ENCODE results near the gene CLPTM1.

The CLPTM1 gene

DNA sequence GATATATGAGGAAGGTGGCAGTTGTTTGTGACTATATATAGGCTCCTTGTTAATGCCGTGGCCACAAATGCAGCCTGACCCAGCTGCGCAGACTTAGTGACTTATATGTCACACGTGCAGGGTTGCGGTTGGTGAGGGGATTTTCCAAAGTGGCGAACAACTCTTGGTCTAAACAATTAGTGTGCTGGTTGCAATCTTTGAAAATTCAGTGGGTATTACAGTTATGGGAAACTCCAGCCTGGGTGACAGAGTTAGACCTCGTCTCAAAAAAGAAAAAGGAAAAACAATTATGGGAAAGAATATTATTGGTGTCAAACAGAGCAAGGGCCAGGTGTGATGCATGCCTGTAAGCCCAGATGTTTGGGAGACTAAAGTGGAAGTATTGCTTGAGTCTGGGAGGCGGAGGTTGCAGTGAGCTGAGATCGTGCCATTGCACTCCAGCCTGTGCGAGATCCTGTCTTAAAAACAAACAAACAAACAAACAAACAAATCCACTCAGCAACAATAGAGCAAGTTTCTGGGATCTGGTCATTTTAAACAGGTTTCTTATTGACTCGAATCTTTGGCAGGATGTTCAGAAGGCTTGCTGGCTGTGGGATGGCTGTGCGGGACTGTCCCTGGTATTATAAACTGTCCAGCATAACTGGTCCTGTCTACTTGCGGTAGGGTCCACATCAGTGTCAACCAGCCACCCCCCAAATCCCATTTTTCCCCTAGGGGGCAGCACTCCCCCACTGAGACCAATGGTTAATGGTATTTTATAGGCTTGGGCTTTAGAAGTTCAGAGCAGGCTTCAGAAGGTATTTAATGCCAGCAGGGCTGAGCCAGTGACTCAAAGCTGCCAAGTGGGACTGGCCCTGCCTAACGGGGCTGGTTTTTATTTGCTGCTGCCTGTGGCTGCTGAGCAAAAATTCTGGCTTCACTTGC lies 61.5 kb downstream of the CLPTM1 start:
- no peak for DNase-seq

DNA sequence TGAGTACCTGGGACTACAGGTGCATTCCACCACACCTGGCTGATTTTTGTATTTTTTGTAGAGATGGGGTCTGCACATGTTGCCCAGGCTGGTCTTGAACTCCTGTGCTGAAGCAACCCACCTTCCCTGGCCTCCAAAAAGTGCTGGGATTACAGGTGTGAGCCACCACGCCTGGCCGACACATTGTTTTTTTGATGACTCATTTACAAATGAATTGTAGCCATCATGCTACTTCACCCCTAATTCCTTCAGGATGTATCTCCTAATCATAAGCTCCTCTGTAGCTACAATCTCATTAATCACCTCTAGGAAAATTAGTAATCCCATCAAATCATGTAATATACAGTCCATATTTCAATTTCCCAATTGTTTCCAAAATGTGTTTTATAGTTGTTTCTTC lies 64.0 kb downstream of the CLPTM1 start:
- no peak for DNase-seq

DNA sequence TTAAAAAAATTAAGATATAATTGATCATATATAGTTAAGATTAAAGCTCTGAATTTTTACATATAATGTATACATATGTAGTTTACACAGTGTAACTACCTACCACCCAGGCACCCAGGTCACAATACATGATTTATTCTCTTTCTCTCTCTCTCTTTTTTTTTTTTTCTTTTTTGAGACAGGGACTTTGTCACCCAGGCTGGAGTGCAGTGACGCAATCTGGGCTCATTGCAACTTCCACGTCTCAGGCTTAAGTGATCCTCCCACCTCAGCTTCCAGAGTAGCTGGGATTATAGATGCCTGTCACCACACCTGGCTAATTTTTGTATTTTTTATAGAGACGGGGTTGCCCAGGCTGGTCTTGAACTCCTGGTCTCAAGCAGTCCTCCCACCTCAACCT lies 64.9 kb downstream of the CLPTM1 start:
- DNase-seq: no peak

DNA sequence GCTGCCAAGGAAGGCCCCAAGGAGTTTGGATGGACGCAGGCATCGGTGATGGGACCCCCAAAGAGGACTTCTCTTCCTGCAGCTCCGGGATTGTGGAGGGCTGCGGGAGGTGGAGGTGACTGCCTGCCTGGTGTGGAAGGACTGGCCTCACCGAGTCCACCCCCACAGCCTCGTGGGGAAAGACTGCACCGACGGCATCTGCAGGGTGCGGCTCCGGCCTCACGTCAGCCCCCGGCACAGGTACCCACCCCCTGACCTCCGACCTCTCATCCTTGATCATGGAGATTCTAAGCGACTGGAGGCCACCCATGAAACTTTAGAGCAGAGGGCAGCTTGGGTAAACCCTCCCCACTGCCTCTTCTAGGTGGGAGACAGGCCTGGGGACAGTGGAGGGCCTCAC lies 66.8 kb downstream of the CLPTM1 start:
- no peak for DNase-seq

DNA sequence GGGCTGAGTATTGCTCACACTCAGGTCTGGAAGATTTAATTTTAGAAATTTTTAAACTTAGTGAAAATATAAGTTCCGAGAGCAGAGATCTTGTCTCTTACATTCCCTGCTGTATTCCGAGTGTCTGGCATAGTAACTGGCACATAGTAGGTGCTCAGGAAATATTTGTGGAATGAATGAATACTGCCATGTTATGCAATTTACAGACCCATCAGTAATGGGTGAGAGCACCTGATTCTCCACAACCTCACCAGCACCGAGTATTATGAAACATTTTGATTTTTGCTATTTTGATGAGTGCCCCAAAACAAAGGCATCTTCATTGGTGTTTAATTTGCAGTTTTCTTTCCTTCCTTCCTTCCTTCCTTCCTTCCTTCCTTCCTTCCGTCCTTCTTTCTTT lies 67.9 kb downstream of the CLPTM1 start:
- DNase-seq: no peak

DNA sequence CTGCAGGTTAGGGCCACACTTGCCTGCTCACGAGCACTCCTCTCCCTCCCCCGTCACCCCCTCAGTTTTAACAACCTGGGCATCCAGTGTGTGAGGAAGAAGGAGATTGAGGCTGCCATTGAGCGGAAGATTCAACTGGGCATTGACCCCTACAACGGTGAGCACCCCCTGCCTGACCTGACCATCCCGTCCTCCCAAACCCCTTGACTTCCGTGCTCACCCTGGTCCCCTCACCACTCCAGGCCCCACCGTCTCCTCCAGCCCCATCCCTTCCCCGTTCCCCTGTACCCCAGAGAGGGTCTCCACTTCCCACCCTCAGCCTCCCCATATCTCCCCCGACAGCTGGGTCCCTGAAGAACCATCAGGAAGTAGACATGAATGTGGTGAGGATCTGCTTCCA lies 70.1 kb downstream of the CLPTM1 start:
- no peak for DNase-seq

DNA sequence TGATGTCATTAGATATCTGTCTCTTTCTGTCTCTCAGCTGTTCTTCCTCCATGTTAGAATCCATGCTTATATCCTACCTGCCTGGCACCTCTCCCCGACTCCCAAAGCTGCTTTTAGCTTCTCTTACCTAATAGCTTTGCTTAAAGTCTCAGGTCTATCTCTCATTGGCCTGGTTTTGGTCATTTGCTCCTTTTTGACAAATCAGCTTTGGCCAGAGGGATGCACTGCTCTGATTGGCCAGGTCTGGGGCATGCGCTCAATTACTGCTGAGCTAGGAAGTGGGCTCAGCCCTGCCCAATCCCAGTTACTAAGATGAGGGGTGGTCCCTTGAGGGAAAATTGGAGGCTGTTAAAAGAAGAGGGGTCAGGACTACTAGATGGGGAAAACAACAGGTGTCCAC lies 72.2 kb downstream of the CLPTM1 start:
- DNase-seq: no peak

DNA sequence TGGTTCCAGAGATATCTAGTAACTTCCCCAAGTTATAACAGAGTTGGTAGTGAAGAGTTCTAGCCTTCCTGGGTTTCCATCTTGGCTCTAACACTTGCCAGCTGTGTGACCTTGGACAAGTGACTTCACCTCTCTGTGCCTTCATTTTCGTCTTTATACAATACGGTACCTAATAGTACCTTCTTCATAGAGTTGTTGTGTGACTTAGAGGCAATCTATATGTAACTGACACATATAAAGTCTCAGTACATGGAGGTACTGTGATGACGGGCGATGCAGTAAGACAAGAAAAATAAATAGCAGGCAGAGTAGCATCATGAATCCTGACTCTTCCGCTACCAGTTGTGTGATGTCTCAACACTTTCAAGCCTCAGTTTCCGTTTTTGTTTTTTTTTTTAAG lies 75.6 kb downstream of the CLPTM1 start:
- no peak for DNase-seq

DNA sequence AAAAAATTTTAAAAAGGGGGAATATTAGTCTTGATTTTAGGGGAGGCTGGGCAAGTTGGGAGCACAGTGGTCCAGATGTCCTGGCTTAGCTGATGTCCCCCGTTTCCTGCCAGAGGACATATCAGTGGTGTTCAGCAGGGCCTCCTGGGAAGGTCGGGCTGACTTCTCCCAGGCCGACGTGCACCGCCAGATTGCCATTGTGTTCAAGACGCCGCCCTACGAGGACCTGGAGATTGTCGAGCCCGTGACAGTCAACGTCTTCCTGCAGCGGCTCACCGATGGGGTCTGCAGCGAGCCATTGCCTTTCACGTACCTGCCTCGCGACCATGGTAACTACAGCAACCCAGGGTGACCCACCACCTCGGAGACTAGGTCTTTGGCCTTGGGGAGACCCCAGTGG lies 77.2 kb downstream of the CLPTM1 start:
- DNase-seq: no peak

DNA sequence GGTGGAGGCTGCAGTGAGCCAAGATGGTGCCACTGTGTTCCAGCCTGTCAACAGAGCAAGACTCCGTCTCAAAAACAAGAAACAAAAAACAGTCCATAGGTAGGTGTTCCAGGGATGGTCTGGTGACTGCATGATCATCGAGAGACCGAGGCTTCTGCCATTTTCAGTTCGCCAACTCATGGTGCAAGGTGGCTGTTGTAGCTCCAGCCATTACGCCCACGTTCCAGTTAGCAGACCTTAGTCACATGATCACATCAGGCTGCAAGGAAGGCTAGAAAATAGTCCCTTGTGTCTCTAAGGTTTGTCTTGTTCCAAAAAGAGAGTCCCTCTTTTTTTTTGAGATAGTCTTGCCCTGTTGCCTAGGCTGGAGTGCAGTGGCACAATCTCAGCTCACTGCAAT lies 80.6 kb downstream of the CLPTM1 start:
- DNase-seq: no peak

DNA sequence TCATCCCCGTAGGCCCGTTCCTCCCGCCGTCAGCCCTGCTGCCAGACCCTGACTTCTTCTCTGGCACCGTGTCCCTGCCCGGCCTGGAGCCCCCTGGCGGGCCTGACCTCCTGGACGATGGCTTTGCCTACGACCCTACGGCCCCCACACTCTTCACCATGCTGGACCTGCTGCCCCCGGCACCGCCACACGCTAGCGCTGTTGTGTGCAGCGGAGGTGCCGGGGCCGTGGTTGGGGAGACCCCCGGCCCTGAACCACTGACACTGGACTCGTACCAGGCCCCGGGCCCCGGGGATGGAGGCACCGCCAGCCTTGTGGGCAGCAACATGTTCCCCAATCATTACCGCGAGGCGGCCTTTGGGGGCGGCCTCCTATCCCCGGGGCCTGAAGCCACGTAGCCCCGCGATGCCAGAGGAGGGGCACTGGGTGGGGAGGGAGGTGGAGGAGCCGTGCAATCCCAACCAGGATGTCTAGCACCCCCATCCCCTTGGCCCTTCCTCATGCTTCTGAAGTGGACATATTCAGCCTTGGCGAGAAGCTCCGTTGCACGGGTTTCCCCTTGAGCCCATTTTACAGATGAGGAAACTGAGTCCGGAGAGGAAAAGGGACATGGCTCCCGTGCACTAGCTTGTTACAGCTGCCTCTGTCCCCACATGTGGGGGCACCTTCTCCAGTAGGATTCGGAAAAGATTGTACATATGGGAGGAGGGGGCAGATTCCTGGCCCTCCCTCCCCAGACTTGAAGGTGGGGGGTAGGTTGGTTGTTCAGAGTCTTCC lies 82.4 kb downstream of the CLPTM1 start:
- no peak for DNase-seq

DNA sequence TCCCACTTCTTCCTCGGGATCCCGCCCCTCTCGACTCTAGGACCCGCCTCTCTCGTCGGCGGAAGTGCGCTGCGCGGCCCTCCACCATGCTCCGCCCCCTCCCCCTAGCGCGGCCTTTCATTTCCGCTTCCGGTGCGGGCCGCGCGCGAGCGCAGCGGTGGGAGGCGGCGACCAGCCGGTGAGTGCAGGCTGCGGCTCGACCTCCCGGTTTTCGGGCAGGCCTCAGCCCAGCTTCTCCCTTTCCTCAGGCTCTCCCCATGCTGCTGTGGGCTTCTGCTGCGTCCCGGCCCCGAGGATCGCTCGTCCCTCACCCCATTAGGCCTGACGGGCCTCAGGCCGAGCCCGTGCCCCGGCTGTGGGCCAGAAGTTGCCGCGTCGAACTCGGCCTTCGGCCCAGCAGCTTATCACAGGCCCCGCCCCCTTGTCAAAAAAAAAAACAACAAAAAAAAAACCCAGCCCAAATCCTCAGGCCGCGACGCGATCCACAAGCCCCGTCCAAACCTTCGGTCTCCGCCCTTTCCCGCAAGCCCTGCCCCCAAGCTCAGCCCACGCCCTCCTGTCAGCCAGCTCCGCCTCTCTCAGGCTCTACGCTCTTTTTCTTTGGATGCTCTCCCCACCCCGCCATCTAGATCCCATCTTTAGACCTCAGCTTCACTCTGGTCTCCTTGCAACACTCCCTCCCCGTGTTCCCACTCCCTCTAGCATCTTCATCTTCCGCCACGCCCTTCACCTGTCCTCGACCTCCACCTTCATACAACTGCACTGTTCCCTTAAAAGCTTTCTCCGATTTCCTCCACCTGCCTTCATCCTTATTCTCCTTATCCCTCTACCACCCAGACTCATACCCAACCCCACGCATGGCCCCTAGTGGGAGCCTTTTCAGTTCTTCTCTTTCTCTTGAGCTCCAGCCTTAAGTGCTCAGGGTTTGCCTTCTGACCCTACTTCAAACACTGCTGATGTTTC lies 84.0 kb downstream of the CLPTM1 start, which contains the start of gene CLASRP:
CLASRP (plus strand) TSS at position 115 of the 963 bp plus-strand sequence. CDS start 1,168 bp downstream, outside the sequence.
- peak in 1 of 2 experiments; percentile 61 for DNase-seq

DNA sequence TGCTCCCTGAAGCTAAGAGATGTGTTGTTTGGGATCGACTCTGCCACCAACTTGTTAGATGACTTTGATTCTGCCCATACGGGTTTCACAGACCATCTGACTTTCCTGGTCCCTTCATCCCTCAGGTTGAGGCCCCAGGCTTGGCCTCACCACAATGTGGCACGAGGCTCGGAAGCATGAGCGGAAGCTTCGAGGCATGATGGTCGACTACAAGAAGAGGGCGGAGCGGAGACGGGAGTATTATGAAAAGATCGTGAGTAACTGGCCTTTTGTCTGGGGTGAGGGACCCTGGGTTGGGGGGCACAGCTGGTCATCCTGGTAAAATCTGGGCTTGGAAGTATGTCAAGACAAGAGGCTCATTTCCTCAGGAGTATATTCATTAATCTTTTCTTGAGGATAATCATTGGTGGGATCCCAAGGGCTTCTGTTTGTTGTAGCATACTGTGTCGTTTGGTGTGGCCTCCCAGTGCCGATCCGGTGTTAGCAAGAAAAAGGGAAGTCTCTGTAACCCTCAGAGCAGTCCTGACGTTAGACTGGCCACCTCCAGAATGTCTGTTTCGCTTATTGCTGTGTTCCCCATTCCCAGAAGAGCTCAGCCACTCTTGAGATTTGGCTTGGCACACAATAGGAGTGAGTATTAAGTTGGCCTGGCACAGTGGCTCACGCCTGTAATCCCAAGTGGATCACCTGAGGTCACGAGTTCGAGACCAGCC lies 85.0 kb downstream of the CLPTM1 start:
- DNase-seq: no peak

DNA sequence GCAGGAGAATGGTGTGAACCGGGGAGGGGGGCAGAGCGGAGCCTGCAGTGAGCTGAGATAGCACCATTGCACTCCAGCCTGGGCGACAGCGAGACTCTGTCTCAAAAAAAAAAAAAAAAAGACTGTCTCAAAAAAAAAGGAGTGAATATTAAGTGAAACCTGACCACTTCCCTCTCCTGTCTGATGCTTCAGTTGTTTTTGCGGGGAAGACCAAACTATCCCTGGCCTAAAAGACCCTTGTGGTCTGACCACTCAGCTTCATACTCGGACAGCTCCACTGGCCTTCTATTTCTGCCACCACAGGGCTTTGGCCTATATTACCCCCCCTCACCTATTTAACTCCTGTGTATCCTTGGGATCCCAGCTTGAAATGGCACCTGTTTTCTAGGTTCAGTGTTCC lies 85.9 kb downstream of the CLPTM1 start:
- no peak for DNase-seq

Measured in cerebellar nuclear complex (tissue), 1 donor.